ENCODE measurements around the gene PDE9A.

Gene PDE9A

GRCh38 chr21:42658320-42659105 lies 5.1 kb downstream of the PDE9A start:
- no peak for DNase-seq (ENCODE audit: low read depth)

DNA sequence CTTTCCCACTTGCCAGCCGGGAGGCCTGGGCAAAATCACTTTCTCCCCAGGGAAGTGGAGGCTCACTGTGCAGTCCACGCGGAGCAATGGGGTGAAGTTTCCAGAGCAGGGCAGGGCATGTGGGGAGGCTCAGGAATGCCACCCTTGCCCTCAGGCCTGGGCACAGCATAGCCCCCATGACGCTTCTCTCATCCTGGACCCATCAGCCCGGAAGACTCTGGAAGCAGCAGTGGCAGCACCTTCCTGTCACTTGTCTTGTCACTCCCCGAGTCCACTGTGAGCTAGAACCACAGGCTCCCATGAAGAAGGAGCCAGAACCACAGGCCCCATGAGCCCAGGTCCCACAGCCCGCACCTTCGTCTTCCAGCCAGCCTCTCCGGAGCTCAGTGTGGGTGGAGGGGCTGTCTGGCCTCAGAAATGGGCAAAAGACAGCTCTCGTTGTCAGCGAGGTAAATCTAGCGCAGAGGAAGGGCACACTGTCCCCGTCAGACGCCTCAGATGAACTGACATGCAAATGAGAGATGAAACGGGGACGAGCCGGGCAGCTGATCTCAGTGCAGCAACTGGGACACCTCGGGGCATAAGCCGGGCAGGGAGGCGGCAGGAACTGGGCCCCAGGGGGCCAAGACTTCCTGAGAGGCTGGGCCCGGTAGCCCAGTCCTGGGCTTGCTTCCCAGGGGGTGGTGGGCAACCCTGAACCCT lies 6.1 kb downstream of the PDE9A start:
- DNase-seq (ENCODE audit: low read depth): no peak

GRCh38 chr21:42660118-42660470 lies 6.7 kb downstream of the PDE9A start:
- no peak for DNase-seq (ENCODE audit: low read depth)

DNA sequence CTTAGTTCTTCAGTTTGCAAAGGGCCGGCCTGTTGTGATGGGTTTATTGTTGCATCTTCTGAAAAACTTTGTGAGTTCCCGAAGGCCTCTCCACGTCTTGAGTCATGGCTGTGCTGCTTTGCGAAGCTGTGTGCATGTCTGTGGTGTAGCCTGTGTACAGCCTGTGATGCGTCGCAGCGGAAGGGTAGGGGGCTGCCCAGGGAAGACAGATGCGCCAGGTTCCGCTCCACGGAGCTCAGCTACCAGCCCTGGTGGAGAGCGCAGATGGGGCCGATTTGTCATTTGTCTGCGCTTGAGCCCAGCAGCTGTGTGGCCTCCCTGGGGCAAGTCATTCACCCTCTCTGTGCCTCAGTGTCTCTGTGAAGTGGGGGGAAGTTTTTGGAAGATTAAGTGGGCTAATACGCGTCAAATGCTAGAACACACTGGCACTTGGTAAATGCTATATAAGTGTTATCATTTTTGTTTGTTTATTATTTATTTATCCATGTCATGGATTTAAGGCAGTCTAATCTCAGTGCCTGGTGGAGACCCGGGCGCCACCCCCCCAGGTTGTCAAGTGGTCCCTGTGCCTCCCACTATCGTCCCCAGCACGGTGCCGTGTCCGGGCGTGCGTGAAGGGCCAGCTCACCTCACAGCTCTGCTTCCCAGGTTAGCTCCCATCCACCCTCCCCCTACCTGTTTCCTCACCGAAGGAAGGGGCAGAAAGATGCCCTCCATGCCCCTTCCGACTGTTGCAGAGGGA lies 8.4 kb downstream of the PDE9A start:
- no peak for DNase-seq (ENCODE audit: low read depth)

GRCh38 chr21:42662430-42663199 lies 9.2 kb downstream of the PDE9A start:
- no peak for DNase-seq (ENCODE audit: low read depth)

DNA sequence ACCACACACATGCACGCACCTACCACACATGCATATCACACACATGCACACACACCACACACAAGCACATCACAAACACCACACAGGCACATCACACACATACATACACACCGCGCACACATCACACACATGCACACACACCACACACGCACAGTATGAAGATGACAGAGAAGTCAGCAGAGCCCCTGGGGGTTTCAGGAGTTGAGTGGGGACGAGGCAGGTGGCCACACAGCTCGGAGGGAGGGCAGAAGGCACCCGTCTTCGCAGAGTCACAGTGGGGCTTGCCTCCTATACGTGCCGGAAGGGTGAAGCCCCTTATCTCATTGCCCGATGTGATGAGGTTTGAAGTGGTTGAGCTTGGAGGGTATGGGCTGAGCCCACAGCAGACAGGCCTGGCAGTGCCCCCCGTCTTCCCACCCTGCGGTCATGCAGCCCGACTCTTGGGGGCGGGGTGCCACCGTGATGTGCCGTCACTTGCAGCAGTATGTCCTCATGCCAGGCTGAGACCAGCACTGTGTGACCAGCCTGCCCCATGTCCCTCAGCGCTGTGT lies 9.9 kb downstream of the PDE9A start:
- no peak for DNase-seq (ENCODE audit: low read depth)

DNA sequence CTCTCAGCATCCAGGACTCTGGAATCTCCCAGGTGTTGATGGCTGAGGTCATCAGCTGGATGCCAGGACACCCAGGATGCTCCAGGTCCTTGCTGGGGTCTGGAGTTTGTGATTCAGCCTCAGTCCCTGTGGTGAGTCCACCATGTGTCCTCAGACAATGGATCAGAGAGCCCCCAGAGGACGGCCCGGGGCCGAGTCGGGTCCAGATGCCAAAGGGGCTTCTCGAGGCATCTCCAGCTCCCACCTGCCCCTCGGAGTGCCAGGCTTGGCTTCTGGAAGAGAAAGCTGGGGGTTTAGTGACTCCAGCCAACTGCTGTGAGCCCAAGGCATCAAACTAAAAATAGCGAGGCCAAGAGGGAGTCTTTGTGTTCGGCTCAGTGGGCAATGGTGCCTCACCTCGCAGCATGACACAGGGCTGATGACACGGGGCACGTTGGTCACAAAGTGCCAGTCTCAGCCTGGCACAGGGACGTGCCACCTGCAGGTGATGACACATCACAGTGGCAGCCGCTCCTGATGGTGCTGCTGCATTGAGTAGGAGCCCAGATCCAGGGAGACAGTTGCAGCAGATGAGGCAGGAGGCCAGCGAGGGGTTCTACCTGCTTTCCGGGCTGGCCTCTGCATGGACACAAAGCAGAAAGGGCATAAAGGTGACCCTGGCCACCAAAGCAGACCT lies 10.6 kb downstream of the PDE9A start:
- no peak for DNase-seq (ENCODE audit: low read depth)

- DNase-seq (ENCODE audit: low read depth): no peak
These were observed 11.2 kb downstream of the PDE9A start for GRCh38 chr21:42664614-42665013.

- no peak for DNase-seq (ENCODE audit: low read depth)
These were observed 11.6 kb downstream of the PDE9A start for GRCh38 chr21:42665026-42665425.

DNA sequence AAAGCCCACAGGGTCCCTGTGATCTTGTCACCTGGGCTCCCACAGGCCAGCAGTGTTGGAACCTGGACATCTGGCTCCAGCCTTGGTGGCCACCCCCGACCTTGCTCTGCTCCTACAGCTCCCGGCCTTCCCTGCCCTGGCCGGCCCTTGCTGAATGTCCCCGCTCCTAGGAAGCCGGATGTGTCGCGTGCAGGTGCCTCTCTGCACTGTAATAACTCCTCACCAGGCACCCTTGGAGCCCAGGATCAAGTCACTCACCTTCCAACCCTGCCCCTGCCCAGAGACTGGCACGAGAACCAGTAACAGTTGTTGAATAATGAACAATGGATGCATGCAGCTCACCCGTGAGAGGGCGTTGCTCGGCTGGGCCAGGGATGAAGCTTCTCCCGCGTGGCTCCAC lies 12.1 kb downstream of the PDE9A start:
- DNase-seq (ENCODE audit: low read depth): no peak

- DNase-seq (ENCODE audit: low read depth): no peak
These were observed 12.8 kb downstream of the PDE9A start for GRCh38 chr21:42666023-42666747.

GRCh38 chr21:42666925-42667324 lies 13.5 kb downstream of the PDE9A start:
- DNase-seq (ENCODE audit: low read depth): no peak

DNA sequence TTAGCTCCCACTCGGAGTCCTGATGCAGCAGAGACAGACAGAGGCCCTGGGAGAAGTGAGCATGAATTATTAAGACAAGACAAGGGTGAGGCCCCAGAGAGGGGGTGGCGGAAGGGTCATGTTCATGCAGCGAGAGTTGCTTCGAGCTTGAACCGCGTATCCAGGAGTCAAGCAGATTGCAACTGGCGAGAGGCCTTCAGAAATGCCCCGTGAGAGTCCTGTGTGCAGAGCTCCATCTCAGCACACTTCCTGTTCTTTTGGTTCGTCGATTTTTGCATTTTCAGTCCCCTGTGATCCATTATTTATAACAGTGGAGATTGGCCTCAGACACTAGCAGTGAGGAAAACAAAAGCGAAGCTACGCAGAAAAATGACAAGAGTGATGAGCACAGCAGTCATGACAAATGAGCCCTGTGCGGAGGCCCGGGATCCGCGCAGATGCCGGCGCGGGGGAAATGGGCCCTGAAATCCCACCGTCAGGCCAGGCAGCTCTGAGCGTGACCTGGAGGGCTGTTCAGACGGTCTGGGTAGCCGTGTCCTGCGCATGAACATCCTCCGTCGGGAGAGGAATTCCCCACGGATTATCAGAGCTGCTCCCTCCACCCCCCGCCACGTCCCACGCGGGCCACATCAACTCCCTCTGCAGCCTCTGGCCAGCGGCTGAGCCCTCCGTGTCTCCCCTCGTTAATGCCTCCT lies 15.0 kb downstream of the PDE9A start:
- DNase-seq (ENCODE audit: low read depth): no peak

GRCh38 chr21:42669041-42669440 lies 15.6 kb downstream of the PDE9A start:
- DNase-seq (ENCODE audit: low read depth): no peak

DNA sequence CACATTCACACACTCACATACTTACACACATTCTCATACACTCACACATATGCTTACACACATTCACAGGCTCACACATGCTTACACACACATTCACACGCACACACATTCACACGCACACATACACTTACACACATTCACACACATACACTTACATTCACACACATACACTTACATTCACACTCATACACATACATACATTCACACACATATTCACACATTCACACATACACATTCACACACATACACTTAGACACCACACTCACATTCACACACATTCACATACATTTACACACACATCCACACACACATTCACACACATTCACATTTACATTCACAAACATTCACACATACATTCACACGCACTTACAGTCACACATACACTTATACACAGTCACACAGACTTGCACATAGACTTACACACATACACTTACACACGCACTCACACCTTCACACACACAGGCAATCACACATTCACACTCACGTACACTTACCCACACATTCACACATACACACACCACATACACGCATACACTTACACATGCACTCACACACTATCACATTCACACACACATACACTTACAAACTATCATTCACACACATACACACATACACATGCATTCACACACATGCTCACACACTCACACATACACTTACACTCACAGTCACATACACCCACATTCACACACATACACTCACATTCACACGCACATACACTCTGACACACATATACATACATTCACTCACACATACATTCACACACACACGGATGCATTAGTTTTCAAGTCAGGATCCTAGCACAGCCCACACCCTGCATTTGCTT lies 16.8 kb downstream of the PDE9A start:
- no peak for DNase-seq (ENCODE audit: low read depth)

DNA sequence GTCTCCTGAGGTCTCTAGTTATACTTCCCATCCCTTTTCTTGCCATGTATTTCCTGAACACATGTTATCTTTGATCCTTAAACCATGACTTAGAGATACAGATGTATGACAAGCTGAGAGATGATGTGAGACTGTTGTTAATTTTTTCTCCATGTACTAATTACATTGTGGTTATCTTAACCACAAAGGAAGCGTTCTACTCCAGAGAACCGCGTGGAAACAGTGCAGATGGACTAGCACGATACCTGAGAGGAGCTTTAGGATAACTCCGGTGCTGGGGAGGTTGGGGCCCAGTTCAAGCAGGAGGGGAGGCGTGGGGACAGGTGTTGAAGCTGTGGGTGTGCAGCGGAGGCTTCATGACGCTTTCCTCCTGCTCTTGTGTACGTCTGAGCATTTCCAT lies 17.5 kb downstream of the PDE9A start:
- no peak for DNase-seq (ENCODE audit: low read depth)

DNA sequence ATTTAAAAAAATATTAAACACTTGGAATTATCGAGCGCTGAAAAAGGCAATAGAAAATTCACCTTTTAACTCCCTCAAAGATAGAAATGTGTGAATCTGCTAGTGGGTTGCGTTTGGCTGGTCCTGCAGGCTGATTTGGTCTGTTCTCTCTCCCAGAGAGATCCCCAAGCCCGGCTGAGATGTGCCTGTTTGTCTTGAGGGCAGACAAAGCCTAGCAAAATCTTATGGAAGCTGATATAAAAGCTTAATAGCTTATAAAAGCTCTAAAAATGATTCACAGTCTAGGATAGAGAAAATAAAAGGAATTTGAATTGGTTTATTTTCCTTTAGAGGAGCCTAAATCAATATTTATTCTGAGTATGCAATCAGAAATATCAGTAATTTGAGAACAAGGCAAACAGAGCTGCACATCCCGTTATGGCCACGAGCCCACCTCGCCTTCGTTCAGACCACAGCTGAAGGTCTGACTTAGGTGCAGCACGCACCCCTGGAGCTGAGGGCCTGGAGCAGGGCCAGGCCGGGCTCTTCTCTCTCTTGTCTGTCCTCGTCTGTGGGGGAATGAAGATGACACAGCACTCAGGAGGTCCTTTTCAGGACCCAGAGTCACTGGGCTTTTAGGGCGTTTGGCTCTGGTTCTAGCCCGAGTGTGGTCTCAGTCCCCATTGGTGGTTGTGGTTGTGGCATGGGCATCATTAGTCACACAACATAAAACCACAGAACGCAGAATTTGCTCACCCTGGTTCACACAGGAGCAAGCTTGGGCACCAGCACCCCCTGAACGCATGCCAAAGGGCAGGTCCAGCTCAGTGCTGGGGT lies 18.6 kb downstream of the PDE9A start:
- DNase-seq (ENCODE audit: low read depth): no peak

DNA sequence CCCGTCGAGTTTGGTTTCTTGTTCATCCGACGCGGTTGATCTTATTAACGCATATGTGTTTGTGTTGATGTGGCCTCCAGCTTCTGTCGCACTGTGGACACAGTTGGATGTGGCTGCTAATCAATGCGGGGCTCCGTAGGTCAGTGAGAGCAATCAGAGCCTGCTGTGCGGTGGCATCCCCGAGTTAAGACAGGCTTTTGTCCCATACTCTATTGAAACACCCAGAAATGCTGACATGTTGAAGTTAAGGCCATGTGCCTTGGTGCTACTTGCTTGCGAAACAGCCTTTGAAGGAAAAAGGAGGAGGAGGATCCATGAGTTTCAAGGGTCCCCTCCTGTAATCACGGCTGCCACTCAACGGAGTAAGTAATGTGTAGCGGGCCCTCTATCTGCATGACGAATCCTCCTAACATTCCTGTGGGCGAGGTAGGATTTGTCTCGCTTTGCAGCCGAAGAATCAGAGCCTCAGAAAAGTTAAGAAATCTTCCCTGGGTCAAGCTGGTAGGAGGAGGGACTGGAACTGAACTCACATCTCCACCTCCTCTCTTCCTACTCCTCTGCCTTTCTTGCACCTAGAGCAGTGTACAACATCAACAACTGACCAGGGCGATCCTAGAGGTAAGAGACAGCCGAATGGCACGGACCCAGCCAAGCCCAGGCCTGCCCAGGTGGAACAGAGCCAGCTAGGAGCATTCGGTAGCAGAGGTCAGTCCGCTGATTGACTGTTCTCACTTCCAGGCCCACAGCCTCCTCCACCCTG lies 19.5 kb downstream of the PDE9A start:
- no peak for DNase-seq (ENCODE audit: low read depth)

Measured in activated T-cell treated with anti-CD3 and anti-CD28 coated beads for 1 hour (primary cell).